A549 (cell line): Measurements from ENCODE around the gene PTGER4. TPM values are rescaled to one million over a fixed set of nuclear protein-coding genes. Genes with fewer than 3 reads are reported as not detected.

Experiments
- ATAC-seq, 2 experiments: fragments of 200-7000 bp in 1 of 2; fragments of >200 bp in 1 of 2; cut with Nextera tagmentation in 1 of 2; cut with Tn5 transposase in 1 of 2; 3 replicates each; pipeline versions ENCODE4 v1.8.0 to v1.9.1; 2018 to 2020; ENCODE audit warnings: mild to moderate bottlenecking in 1 of 2, moderate library complexity in 1 of 2
- CTCF ChIA-PET: fragments of 300-600 bp; sonication (Branson Sonifier 250); formaldehyde crosslinking; extraction: SDS; loops from one replicate; lab custom pipeline; 2021; ENCODE audit warnings: antibody characterized with exemption, inconsistent platforms; lab: Yijun Ruan, JAX
- POLR2A ChIA-PET: fragments of 350-600 bp; formaldehyde crosslinking; extraction: SDS; loops from one replicate; lab custom pipeline; 2021; ENCODE audit warnings: antibody characterized with exemption, inconsistent platforms; lab: Yijun Ruan, JAX
- DNase-seq, 2 experiments: peaks; one replicate each; pipeline versions ENCODE4 v3.0.0 to v3.0.0-alpha.2; 2011 to 2016; ENCODE audit warnings: low read depth in 1 of 2, low spot score in 1 of 2
- FAIRE-seq: peaks from 2 replicates; lab custom pipeline; 2011; peaks lifted over from hg19 to GRCh38; lab: Jason Lieb, UNC
- H3K27ac ChIP-seq, 2 experiments: fragments of >200 bp; sonication (Bioruptor Twin); formaldehyde crosslinking; 3 replicates each; pipeline ENCODE4 v1.5.1; 2016 to 2017
- H3K4me1 ChIP-seq: fragments of >200 bp; sonication (Bioruptor Twin); formaldehyde crosslinking; 3 replicates; pipeline ENCODE4 v1.6.1; 2016
- H3K4me2 ChIP-seq: fragments of >200 bp; sonication (Bioruptor Twin); formaldehyde crosslinking; 3 replicates; pipeline ENCODE4 v1.6.1; 2016
- H3K4me3 ChIP-seq: fragments of >200 bp; sonication (Bioruptor Twin); formaldehyde crosslinking; 3 replicates; pipeline ENCODE4 v1.5.1; 2016
- H3K9me3 ChIP-seq: fragments of >200 bp; sonication (Bioruptor Twin); formaldehyde crosslinking; 3 replicates; pipeline ENCODE4 v1.6.1; 2016
- CEBPB ChIP-seq, 2 experiments: fragments of >200 bp in 1 of 2; sonication (Bioruptor Twin) in 1 of 2; formaldehyde crosslinking in 1 of 2; IDR thresholded peaks; 2 replicates each; pipeline ENCODE4 v1.6.1; 2012 to 2016
- CHD2 ChIP-seq: fragments of 150-350 bp; IDR thresholded peaks from 2 replicates; pipeline ENCODE4 v1.6.1; 2014; ENCODE audit warnings: low read length; ENCODE audit not compliant: partially characterized antibody
- CHD4 ChIP-seq: fragments of 200-600 bp; sonication (generic); IDR thresholded peaks from 2 replicates; pipeline ENCODE4 v1.6.1; 2016; ENCODE audit warnings: antibody characterized with exemption, mild to moderate bottlenecking, borderline replicate concordance
- ESRRA ChIP-seq: fragments of 150-350 bp; IDR thresholded peaks from 2 replicates; pipeline ENCODE4 v1.6.1; 2014; ENCODE audit warnings: mild to moderate bottlenecking, low read length, borderline replicate concordance
- FOSL2 ChIP-seq, 2 experiments: fragments of 450-650 bp in 1 of 2; fragments of >200 bp in 1 of 2; sonication (Bioruptor Twin) in 1 of 2; formaldehyde crosslinking; IDR thresholded peaks; 2 replicates each; pipeline versions ENCODE4 v1.5.0 to v1.6.1; 2016 to 2020; ENCODE audit warnings: mild to moderate bottlenecking in 1 of 2, moderate library complexity in 1 of 2
- HOXA7 ChIP-seq: fragments of 250-450 bp; sonication (Bioruptor Pico); IDR thresholded peaks from 2 replicates; pipeline ENCODE4 v1.5.0; 2020; ENCODE audit warnings: mild to moderate bottlenecking, moderate library complexity
- HOXB5 ChIP-seq: fragments of 250-450 bp; sonication (Bioruptor Pico); IDR thresholded peaks from 2 replicates; pipeline ENCODE4 v1.5.0; 2020; ENCODE audit warnings: mild to moderate bottlenecking, moderate library complexity
- KDM1A ChIP-seq: fragments of 200-600 bp; sonication (generic); IDR thresholded peaks from 2 replicates; pipeline ENCODE4 v1.6.1; 2016; ENCODE audit warnings: low read depth, mild to moderate bottlenecking
- KDM5A ChIP-seq: fragments of 200-600 bp; sonication (generic); IDR thresholded peaks from 2 replicates; pipeline ENCODE4 v1.6.1; 2016; ENCODE audit warnings: antibody characterized with exemption, mild to moderate bottlenecking
- MAFK ChIP-seq: fragments of 450-650 bp; IDR thresholded peaks from 2 replicates; pipeline ENCODE4 v1.6.1; 2014; ENCODE audit not compliant: partially characterized antibody
- RARB ChIP-seq: fragments of 250-450 bp; sonication (Bioruptor Pico); IDR thresholded peaks from 2 replicates; pipeline ENCODE4 v1.8.0; 2021; ENCODE audit warnings: mild to moderate bottlenecking, moderate library complexity
- SMC3 ChIP-seq: fragments of >200 bp; sonication (Bioruptor Twin); formaldehyde crosslinking; IDR thresholded peaks from 3 replicates; pipeline ENCODE4 v1.6.1; 2018; ENCODE audit warnings: inconsistent platforms
- SREBF2 ChIP-seq: fragments of 450-650 bp; IDR thresholded peaks from 2 replicates; pipeline ENCODE4 v1.6.1; 2014; ENCODE audit warnings: mild to moderate bottlenecking, moderate library complexity
- TP53 ChIP-seq: fragments of 250-450 bp; sonication (Bioruptor Pico); IDR thresholded peaks from 2 replicates; pipeline ENCODE4 v1.5.0; 2021; ENCODE audit warnings: mild to moderate bottlenecking, moderate library complexity
- WGBS: methylation state at CpG from one replicate; pipeline ENCODE4 v1.1.6; 2017; ENCODE audit errors: missing lambda C conversion rate; 5-methylcytosine and 5-hydroxymethylcytosine counted together
- polyA plus RNA-seq, 4 experiments: library from polyadenylated mRNA; depleted of rRNA in 3 of 4; stranded (reverse); fragments of >200 nt; fragmentation: RNase III in 1 of 4; extraction: RNeasy Plus Mini Kit Qiagen cat#74134 plus additional on column Dnase treatment in 1 of 4; gene quantifications; 2 replicates in 3 of 4; 3 replicates in 1 of 4; pipeline ENCODE4 v1.2.3, GENCODE V29; 2011 to 2017
- TF ChIP-seq, protein P1 (sequence below): fragments of >200 bp; sonication (Bioruptor Twin); formaldehyde crosslinking; IDR thresholded peaks from 2 replicates; pipeline ENCODE4 v1.6.1; 2016
- TF ChIP-seq, protein P2 (sequence below): fragments of >200 bp; sonication (Bioruptor Twin); formaldehyde crosslinking; IDR thresholded peaks from 3 replicates; pipeline ENCODE4 v1.5.1; 2016
- TF ChIP-seq, protein P3 (sequence below): fragments of 250-450 bp; sonication (Bioruptor Pico); IDR thresholded peaks from 2 replicates; pipeline ENCODE4 v1.5.0; 2021; ENCODE audit warnings: mild to moderate bottlenecking, moderate library complexity, borderline replicate concordance
- TF ChIP-seq, protein P4 (sequence below): fragments of 150-350 bp; IDR thresholded peaks from 2 replicates; pipeline ENCODE4 v1.6.1; 2014; ENCODE audit warnings: low read depth, mild to moderate bottlenecking, low read length

The PTGER4 gene
- polyA plus RNA-seq, 2 of the 4 experiments (the other 2 are of a cell fraction), result 0.54 to 0.89 TPM

DNA sequence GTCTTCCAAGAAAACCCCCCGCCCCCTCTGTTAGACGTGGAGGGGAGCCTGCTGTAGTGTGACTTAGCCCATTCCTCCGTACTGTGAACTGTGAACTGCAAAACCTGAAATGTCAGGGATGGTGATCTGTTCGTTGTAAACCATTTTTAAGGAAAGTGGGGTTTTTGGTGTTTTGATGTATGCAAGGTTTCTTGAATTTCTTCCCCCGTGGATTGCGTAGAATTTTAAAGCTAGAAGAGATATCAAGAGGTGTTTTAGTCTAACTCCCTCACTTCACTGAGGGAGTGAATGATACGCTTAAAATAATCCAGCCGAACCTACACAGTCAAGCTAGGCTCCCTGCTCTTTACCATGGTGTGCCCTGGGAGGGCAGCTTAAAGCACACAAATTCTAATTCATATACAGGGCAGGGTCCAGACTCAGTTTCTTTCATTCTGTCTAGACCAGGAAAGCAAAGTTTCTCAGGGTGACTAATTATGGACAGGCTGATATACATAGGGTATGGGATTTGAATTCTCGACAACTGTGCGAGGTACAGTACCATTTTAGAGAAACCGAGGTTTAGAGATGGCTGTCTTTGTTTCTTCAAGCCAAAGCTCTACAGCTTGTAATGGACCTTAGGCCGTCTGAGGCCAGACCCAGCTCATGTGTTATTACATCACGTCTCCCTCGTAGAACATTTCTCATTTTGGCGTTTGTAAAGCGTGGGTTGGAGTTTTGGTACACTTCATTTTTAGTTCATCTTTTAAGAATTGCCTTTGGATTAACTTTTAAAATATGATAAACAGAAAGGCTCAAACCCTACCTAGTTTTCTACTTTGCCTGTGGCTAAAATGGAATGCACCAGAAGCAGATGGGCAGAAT lies 2.7 kb downstream of the PTGER4 start:
- Histone ChIP-seq H3K27ac (no peak overlapping the region), H3K9me3 (no peaks in the 10 kb centered on the region), H3K4me2 (no peak overlapping the region), H3K4me1 (peaks cover 11% of the 10 kb centered on the region)
- ATAC-seq (no peak), DNase-seq (no peak)
- CTCF ChIA-PET, result interaction anchor here (0.7 to 5.6 kb wide), 3 partner anchors 336 to 968 kb away, joined by 3 to 48 read pairs (median 8); no protein-coding TSS in a partner anchor
- no peak for TF ChIP-seq MAFK
- TF ChIP-seq CHD2, result no peak
- no peak for TF ChIP-seq KDM5A
- TF ChIP-seq, protein P1, sequence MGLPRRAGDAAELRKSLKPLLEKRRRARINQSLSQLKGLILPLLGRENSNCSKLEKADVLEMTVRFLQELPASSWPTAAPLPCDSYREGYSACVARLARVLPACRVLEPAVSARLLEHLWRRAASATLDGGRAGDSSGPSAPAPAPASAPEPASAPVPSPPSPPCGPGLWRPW, result no peak
- TF ChIP-seq TP53 (CRISPR knock-in tag), result no peak
- TF ChIP-seq KDM1A, result no peak
- TF ChIP-seq HOXB5, result no peak
- TF ChIP-seq, protein P2, sequence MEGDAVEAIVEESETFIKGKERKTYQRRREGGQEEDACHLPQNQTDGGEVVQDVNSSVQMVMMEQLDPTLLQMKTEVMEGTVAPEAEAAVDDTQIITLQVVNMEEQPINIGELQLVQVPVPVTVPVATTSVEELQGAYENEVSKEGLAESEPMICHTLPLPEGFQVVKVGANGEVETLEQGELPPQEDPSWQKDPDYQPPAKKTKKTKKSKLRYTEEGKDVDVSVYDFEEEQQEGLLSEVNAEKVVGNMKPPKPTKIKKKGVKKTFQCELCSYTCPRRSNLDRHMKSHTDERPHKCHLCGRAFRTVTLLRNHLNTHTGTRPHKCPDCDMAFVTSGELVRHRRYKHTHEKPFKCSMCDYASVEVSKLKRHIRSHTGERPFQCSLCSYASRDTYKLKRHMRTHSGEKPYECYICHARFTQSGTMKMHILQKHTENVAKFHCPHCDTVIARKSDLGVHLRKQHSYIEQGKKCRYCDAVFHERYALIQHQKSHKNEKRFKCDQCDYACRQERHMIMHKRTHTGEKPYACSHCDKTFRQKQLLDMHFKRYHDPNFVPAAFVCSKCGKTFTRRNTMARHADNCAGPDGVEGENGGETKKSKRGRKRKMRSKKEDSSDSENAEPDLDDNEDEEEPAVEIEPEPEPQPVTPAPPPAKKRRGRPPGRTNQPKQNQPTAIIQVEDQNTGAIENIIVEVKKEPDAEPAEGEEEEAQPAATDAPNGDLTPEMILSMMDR, result no peak
- TF ChIP-seq CHD4, result no peak
- TF ChIP-seq, protein P3, sequence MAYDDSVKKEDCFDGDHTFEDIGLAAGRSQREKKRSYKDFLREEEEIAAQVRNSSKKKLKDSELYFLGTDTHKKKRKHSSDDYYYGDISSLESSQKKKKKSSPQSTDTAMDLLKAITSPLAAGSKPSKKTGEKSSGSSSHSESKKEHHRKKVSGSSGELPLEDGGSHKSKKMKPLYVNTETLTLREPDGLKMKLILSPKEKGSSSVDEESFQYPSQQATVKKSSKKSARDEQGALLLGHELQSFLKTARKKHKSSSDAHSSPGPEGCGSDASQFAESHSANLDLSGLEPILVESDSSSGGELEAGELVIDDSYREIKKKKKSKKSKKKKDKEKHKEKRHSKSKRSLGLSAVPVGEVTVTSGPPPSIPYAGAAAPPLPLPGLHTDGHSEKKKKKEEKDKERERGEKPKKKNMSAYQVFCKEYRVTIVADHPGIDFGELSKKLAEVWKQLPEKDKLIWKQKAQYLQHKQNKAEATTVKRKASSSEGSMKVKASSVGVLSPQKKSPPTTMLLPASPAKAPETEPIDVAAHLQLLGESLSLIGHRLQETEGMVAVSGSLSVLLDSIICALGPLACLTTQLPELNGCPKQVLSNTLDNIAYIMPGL (CRISPR knock-in tag), result no peak
- TF ChIP-seq SMC3, result no peak
- TF ChIP-seq, all 56 proteins: peak for 0
- no peak overlapping the region for H3K4me3 ChIP-seq
- WGBS, result 92% methylated on average over 16 of the region's 16 CpGs
- no peak for FAIRE-seq
- POLR2A ChIA-PET, result no interaction called here

DNA sequence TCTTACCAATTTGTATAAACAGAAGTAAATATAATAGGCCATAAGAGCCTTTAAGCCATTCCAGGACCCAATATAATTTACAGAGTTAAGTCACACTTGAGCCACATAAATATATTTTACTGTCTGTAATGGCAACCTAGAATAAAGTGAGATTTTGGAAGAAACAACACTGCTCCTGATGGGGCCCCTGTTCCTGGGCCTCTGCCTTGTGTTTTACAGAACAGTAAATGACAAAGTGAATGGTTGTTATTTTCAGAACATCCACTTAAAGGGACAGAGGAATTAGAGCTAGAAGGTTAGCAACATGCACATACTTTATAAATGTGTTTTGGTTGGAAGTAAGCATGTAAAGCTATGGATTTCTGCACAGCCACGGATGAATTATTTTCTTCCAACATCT lies 3.6 kb downstream of the PTGER4 start:
- ChIA-PET POLR2A (no interaction called here), CTCF (interaction anchor here (0.6 to 5.6 kb wide), 7 partner anchors 12 to 1102 kb away, joined by 3 to 48 read pairs (median 4); no protein-coding TSS in a partner anchor)
- ATAC-seq (no peak), FAIRE-seq (no peak), DNase-seq (no peak)
- H3K4me1 ChIP-seq, result peaks cover 9% of the 10 kb centered on the region
- no peak overlapping the region; the same call in 2 of the 3 replicates for H3K4me2 ChIP-seq
- no peaks in the 10 kb centered on the region for H3K9me3 ChIP-seq
- WGBS, result 54% methylated on average over 1 of the region's 1 CpG
- TF ChIP-seq RARB (CRISPR knock-in tag) (no peak), FOSL2 (IDR thresholded peaks at IDR 0.05) (no peak), FOSL2 (CRISPR knock-in tag; IDR thresholded peaks at IDR 0.05) (no peak), TP53 (CRISPR knock-in tag) (no peak), SREBF2 (no peak), HOXA7 (no peak), ESRRA (no peak), CEBPB (IDR thresholded peaks at IDR 0.05) (no peak), CHD4 (no peak)
- TF ChIP-seq, protein P2, result no peak
- TF ChIP-seq, protein P4, sequence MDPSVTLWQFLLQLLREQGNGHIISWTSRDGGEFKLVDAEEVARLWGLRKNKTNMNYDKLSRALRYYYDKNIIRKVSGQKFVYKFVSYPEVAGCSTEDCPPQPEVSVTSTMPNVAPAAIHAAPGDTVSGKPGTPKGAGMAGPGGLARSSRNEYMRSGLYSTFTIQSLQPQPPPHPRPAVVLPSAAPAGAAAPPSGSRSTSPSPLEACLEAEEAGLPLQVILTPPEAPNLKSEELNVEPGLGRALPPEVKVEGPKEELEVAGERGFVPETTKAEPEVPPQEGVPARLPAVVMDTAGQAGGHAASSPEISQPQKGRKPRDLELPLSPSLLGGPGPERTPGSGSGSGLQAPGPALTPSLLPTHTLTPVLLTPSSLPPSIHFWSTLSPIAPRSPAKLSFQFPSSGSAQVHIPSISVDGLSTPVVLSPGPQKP, result no peak
- no peak overlapping the region for H3K4me3 ChIP-seq
- H3K27ac ChIP-seq, result no peak overlapping the region
